Fibroblast of villous mesenchyme (primary cell): ENCODE results near the gene TRPT1. TPM values are rescaled to one million over a fixed set of nuclear protein-coding genes. Genes with fewer than 3 reads are reported as not detected.

ENCODE experiments used
- DNase-seq: peaks from one replicate; pipeline ENCODE4 v3.0.0-alpha.2; 2010; ENCODE audit warnings: low read depth
- H3K4me3 ChIP-seq: 2 replicates; pipeline ENCODE4 v1.5.1; 2011; ENCODE audit warnings: low read depth, mild to moderate bottlenecking, low read length
- total RNA-seq: library from RNA; depleted of rRNA; stranded (reverse); fragments of >200 nt; gene quantifications from 2 replicates; pipeline ENCODE4 v1.2.3, GENCODE V29; 2012
- TF ChIP-seq, protein P1 (sequence below): IDR thresholded peaks from 2 replicates; pipeline ENCODE4 v1.5.1; 2012; ENCODE audit warnings: low read depth, mild to moderate bottlenecking, low read length; ENCODE audit not compliant: insufficient read depth

The TRPT1 gene
- total RNA-seq, 1 donor = 32.4 TPM

DNA sequence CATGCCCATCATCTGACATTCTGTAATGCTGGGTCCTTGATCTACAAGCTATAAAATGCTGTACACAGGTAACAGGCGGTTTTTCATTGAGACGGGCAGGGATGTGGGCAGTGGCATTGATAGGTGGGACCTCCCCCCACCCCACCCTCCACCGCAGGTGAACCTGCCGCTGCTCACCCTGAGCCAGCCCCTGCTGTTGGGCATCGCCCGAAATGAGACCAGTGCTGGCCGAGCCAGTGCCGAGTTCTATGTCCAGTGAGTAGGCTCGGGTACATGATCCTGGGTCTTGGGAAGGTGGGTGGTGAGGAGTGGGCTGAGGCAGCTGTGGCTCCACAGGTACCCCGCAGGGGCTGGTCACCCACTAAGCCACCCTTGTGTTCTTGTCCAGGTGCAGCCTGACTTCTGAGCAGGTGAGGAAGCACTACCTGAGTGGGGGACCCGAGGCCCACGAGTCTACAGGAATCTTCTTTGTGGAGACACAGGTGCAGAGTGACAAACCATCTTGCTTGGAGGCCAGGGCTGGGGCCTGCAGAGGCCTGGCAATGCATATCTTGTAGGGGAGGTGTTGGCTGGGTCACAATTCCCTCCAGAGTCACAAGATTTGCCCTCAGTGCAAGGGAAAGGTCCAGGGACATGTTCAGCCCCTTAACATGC lies 3.2 kb upstream of the TRPT1 start:
- no peak overlapping the region for H3K4me3 ChIP-seq
- no peak for DNase-seq
- TF ChIP-seq, protein P1, sequence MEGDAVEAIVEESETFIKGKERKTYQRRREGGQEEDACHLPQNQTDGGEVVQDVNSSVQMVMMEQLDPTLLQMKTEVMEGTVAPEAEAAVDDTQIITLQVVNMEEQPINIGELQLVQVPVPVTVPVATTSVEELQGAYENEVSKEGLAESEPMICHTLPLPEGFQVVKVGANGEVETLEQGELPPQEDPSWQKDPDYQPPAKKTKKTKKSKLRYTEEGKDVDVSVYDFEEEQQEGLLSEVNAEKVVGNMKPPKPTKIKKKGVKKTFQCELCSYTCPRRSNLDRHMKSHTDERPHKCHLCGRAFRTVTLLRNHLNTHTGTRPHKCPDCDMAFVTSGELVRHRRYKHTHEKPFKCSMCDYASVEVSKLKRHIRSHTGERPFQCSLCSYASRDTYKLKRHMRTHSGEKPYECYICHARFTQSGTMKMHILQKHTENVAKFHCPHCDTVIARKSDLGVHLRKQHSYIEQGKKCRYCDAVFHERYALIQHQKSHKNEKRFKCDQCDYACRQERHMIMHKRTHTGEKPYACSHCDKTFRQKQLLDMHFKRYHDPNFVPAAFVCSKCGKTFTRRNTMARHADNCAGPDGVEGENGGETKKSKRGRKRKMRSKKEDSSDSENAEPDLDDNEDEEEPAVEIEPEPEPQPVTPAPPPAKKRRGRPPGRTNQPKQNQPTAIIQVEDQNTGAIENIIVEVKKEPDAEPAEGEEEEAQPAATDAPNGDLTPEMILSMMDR = no peak

DNA sequence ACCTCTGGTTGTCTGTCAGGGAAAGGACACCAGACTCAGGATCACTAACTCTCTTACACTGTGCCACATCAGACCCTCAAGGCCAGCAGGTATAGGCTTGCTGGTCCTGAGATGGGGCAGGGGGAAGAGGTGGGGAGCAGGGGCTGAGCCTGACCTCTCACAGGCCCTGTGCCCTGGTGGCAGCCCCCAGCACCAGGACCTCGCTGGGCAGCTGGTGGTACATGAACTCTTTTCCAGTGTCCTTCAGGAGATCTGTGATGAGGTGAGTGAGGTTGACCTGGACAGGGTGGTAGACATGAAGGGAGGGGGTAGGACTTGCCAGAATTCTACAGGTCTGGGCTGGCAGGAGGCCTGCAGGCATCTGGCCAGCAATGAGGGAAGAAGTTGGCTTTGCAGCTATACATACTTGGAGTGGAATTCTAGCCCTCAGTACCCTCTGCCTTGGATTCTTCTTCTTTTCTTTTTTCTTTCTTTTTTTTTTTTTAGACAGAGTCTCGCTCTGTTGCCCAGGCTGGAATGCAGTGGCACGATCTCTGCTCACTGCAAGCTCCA lies 1.5 kb upstream of the TRPT1 start:
- TF ChIP-seq, protein P1 = no peak
- no peak for DNase-seq
- peak overlapping the region; percentile 90 for H3K4me3 ChIP-seq

DNA sequence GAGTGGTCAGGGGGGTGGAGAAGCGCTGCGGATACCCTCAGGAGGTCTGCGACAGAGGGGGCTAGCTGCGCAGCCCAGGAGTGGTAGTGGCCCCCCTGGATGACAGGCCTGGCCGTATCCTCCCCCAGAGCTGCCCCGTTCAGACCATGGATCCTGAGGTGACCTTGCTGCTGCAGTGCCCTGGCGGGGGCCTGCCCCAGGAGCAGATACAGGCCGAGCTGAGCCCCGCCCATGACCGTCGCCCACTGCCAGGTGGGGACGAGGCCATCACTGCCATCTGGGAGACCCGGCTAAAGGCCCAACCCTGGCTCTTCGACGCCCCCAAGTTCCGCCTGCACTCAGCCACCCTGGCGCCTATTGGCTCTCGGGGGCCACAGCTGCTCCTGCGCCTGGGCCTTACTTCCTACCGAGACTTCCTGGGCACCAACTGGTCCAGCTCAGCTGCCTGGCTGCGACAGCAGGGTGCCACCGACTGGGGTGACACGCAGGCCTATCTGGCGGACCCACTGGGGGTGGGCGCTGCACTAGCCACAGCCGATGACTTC lies 593 bp upstream of the TRPT1 start:
- no peak for DNase-seq
- peak overlapping the region; percentile 90 for H3K4me3 ChIP-seq
- TF ChIP-seq, protein P1 = no peak

DNA sequence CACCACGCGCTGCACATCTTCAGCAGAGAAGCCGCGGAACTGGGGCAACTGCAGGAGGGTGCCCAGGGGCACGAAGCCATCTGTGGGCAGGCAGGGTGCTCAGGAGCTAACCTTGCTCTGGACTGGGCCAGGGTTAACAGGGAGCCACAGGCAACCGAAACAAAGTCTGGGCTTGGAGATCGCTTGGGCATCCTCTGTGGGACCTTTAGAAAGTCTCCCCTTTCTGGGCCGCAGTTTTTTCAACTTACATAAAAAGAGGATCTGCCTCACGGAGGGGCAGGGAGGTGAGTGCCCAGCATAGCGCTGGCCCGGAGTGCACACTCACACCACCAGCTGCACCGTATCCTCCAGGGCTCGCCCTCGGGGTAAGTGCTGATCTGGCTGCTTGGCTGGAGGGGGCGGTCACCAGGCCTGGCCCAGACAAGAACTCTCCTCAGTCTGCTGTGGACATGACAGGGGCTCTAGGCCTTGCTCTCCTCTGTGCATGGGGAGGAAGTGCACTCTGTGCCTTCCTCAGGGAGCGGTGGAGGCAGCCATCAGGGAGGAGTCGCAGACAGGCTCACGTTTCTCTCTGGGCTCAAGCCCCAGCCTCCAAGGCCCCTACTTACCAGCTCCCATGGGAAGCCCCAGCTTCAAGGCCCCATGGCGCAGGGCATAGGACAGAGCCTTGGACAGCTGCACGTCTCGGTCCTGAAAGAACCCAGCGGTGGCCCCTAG lies 937 bp downstream of the TRPT1 start:
- TF ChIP-seq, protein P1 = no peak
- peak overlapping the region; percentile 90 for H3K4me3 ChIP-seq
- no peak for DNase-seq

DNA sequence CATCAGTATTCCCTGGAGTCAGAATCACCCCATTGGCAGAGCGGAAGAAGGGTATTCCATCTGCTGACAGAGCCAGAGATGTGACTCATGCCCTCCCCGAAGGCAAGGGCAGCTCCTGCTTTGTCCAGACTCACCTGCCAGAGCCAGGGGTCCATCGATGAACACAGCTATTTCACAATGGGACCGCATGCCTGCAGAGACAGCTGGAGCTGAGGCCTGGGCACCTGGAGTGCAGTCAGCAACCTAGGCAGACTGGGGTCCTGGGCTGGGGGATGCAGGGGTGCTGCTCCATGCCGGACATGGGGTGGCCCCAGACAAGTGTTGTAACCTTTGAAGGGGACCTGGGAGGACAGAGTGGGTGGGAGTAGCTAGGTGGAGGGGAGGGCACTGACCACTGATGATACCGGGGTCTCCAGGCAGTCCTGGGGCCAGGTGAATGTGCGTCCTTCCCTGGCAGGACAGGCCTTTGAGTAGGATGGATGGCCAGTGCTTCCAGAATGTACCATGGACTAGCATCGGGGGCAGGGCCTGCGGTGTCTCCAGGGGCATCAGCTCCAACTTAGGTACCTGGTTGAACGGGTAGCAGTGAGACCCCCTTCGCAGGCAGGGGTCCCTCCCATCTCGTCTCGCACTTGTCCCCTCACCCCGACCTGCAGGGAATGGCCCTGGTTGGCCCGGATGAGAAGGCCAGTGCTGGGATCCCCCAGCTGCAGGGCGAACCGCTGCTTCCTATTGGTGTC lies 1.7 kb downstream of the TRPT1 start:
- TF ChIP-seq, protein P1 = no peak
- no peak for DNase-seq
- no peak overlapping the region for H3K4me3 ChIP-seq

DNA sequence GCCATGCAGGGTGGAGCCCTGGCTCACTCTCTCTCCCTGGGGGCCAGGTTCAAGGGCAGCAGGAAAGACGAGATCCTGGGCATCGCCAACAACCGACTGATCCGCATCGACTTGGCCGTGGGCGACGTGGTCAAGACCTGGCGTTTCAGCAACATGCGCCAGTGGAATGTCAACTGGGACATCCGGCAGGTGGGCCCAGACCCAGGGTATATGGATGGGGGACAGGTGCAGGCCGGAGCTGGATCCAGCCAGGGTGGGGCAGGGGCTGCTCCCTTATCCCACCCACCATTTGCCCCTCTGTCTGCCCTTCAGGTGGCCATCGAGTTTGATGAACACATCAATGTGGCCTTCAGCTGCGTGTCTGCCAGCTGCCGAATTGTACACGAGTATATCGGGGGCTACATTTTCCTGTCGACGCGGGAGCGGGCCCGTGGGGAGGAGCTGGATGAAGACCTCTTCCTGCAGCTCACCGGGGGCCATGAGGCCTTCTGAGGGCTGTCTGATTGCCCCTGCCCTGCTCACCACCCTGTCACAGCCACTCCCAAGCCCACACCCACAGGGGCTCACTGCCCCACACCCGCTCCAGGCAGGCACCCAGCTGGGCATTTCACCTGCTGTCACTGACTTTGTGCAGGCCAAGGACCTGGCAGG lies 2.9 kb downstream of the TRPT1 start:
- no peak overlapping the region for H3K4me3 ChIP-seq
- TF ChIP-seq, protein P1 = no peak
- no peak for DNase-seq
